GM21825 (cell line): ENCODE results near the gene CTBP2.
"Not testable (repeated sequence)": the region's sequence is repeated elsewhere in the genome, so short reads cannot be mapped to it uniquely, and the experiment has no call there.

Source experiments
- ATAC-seq: cut with Tn5 transposase; IDR thresholded peaks from one replicate; pipeline ENCODE4 v1.9.1; 2021; ENCODE audit warnings: mild to moderate bottlenecking, moderate library complexity; ENCODE audit not compliant: unreplicated experiment

The CTBP2 gene

GRCh38 chr10:125067764-125068163 lies 92.6 kb downstream of the CTBP2 start:
- ATAC-seq, result no peak

DNA sequence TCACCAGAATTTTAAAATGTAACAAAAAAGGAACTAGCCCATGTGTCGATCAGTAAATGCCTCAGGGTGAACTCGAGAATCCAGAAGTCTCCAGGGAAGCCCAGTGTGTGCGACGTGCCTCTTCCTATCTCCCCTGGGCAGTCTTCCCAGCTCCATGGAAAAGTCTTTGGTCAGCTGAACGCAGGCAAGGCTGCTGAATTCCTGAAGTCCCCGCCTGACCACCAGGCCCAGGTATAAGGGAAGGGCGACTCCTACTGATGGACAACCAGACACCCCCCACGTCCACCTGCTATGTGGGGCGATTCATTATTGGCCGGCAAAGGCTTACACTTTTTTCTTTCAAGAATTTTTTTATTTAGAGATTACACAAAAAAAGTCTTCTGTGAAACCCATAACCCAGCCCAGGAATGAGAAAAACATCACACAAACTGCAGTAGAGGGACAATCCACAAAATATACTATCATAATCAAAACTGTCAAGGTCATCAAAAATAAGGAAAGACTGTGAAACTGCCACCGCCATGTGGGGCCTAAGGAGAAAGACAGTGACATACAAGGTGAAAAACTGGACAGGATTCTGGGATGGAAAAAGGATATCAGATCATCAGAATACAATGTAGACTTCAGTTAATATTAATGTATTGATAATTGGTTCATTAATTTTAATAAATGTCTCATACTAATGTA lies 93.5 kb downstream of the CTBP2 start:
- no peak for ATAC-seq

DNA sequence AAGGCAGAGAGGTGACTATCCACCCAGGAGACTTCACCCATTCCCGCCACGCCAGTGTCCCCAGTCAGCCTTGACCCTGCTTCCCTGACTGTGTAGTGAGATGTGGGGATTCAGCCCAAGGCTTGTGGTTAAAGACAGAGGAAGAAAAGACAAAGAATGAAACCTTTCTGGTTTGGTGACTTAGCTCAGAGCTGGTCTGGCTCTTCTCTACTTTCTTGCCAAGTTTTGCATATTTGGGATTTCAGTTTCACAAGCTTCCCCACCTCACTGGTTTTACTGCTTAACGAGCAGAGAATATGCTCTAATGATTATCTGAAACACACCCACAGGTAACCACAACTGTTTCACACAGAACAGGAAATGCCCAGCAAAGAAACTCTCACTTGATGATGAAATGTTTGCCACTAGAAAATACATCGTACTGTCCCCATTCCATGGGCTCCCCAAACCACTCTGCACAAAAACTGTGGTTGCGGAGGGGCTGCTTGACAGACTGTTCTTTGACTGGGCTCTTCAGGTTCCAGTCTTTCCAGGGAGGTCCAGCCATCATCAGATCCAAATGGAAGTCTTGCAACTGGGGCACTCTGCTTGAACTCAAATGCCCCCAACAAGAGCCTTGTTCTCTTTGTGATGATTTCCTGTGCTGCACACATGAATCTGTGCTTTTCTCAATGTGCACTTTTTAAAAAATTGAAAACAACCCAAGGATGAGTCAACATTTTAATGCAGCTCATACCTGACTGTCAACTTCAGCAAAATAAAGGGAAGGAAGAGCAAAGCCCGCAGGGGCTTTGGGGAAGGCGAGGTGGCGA lies 95.5 kb downstream of the CTBP2 start:
- ATAC-seq, result peak; percentile 95

- no peak for ATAC-seq
Observed at GRCh38 chr10:125063256-125063925, 97.0 kb downstream of the CTBP2 start.

- ATAC-seq, result no peak
Observed at GRCh38 chr10:125062914-125063230, 97.5 kb downstream of the CTBP2 start.

DNA sequence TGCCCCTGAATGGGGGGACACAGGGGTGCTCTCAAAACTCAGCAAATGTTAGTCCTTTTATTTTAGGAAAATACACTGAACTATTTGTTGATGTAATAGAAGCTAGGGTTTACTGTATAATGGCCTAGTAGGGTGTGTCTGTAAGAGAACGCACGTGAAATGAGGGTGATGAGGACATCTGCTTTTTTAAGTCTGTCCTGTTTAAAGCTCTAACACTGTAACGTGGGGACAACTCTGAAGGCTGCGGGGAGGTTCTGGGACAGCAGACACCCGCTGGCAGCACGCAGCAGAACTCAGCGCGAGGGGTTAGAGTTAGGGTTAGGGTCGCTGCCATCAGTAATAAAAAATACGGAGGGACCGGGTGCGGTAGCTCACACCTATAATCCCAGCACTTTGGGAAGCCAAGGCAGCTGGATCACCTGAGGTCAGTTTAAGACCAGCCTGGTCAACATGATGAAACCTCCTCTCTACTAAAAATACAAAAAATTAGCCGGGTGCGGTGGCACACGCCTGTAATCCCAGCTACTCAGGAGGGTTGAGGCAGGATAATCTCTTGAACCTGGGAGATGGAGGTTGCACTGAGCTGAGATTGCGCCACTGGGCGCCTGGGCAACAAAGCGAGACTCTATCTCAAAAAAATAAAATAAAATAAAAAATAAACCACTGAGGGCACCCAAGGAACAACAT lies 98.0 kb downstream of the CTBP2 start:
- no peak for ATAC-seq

DNA sequence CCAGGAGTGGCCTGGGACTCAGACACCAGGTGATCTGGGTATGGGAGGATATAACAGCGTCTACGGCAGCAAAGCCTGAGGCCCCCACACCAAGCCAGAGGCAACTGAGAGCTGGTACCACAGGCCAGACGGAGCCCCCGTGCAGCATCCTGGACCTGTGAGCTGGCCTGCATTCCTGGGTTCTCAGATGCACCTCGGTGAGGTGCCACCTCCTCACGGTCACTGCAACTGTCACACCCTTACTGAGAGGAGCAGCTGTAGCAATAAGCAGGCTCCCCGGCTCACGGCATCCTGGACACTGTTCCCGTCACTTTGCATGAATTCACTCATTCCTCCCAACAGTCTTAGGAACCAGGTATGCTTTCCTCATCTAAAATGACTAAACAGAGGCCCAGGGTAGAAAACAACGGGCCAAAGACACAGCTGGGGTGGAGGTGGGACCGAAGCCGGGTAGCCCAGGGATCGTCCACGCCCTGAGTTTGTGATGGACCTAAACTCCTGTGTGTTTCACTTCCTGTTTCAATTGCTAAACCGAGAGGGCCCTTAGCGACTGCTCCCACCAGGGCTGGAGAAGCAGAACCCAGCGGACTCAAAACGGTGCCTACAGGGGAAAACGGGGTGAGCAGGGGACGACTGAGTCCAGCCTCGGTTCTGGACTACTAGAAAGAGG lies 98.7 kb downstream of the CTBP2 start:
- ATAC-seq, result no peak

DNA sequence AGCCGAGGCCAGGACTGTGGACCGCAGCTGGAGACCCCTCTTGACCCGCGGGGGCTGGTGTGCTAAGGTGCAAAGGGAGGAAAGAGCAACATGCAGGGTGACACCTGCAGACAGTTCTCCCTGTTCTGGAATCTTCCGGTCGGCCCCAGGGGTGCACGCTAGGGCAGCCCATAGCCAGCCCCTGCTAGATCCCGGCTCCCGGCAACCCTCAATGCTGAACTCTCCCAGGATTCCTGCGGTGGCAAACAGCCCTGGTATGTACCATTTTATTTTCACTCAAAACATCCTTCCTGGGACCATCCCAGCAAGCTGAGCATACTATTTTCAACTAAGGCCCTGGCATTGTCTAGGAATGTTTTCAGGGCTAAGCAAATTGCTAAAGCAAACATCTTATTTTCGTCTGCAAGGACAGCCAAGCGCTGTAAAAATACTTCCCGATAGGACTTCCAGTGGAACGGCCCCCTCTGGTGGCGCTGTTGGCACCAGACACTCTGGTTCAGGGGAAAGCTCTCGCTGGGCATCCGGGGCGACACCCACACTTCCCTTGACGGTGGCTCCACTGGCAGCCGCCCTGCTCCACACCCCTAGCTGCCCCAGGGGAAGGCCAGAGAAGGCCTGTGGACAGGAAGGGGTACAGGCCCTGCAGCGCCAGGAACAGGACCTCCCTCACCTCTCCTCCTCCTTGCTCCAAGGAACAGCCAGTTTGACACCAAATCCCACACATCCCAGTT lies 99.4 kb downstream of the CTBP2 start:
- ATAC-seq, result no peak

GRCh38 chr10:125060482-125060825 lies 99.9 kb downstream of the CTBP2 start:
- ATAC-seq, result no peak

DNA sequence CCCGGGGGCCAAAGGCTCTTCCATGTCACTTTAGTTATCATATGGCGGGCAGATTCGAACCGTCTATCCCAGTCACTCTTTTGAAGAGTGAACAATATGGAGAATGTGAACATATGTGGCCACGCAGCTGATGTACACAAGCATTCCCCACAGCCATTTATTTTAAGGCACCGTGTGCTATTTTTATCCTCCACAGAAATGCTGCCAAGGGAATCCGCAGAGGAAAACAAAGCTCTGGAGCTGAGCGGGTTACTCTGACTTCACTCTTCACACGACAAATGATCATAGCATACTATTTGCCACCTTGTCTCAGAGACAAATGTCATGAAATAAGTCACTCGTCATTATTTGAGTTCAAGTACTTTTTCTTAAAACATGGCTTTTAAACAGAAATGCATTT lies 100.3 kb downstream of the CTBP2 start:
- ATAC-seq, result no peak

- not testable (repeated sequence) for ATAC-seq
Observed at GRCh38 chr10:125059348-125059747, 101.0 kb downstream of the CTBP2 start.

DNA sequence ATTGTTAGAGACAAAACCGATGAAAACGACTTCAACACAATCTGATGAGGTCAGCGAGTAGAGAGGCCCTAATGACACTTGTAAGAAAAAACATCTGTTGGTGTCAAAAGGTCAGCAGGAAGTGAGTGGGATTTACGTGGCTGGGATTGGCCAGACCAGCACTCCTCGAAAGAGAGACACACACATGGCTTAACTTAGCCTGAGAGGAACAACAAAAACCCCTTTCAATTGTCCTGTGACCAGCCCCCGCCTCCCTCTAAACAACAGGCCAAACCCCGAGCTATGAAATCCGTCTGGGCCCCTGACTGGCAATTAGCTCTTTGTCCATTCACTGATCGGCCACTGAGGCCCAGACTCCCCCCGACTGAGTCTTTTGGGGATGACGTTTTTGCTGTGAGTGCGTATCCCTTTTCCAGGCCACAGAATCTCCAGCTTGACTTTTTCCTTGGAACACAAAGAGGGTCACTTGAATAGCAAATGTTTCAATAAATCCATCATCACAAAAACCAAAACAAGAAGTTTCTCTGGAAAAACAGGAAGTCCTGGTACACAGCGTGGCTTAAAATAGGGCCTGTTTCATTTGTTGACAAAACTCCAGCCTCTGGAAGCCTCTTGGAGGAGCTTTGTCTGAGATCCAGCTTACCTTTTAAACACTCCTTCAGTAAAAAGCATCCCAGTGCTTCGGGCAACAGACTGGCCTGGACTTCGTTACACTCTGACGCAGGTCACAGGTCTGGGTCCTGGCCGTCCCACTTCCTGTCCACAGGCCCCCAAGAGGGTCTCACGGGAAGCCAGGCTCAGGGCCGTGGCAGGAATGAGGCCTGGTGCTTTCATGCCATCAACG lies 103.0 kb downstream of the CTBP2 start:
- ATAC-seq, result no peak

DNA sequence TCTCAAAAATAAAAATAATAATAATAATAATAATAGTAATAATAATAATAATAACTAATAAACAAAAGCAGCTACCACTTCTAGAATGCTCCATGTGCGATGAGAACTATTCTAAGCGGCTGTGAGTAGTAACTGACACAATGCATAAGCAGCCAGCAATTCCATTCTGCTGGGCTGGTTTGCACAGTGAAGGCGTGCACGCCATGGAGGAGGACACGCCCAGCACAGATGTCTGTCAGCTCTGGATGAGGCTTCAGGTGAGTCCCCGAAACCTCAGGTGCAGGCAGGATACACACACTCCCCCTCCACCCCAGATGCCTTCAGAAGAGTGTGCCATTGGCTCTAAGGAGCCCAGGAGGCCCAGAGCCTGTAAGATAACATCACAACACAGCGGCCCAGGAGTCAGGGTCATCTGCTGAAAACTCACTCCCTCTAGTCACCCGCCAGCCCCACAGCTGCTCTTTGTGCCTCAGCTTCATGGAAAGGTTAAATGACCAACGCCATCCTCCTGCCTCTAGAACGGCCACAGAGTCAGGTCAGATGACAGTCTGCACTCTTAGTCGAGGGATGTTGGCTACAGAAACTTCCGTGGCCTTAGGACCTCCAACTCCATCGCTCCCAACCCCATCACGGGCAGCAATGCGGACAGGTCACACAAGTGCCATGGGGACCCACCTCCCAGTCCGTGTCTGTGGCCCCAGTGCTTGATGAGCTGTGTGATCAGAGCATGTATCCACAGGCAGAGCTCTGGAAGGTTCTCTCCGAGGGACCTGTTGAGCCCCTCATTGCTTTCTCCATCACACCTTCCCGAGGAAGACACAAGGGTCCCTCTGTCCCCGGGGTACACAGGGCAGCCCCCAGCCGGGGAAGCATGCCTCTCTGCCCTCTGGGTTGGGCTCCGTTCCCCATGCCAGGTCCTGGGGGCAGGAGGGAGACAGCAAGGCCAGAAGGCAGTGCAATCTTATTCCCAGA lies 103.9 kb downstream of the CTBP2 start:
- ATAC-seq, result no peak

DNA sequence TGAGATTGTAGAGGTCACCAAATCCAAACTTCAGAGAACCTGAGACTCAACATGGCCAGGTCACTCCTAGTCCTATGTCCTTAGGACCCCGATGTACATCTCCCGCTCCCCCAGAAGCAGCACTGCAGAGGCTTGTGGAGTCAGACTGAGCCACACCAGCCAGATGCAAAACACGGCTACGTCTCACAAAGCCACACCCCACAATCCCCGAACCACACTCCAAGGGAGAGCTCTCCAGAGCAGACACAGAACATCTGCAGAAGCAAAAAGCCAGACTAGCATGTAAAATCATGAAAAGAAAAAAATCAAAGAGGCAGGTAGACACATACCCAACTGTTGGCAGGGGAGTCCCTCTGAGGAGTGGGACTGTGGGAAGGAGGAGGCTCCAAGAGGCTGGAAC lies 104.9 kb downstream of the CTBP2 start:
- no peak for ATAC-seq

- ATAC-seq, result no peak
Observed at GRCh38 chr10:125054669-125055268, 105.6 kb downstream of the CTBP2 start.

DNA sequence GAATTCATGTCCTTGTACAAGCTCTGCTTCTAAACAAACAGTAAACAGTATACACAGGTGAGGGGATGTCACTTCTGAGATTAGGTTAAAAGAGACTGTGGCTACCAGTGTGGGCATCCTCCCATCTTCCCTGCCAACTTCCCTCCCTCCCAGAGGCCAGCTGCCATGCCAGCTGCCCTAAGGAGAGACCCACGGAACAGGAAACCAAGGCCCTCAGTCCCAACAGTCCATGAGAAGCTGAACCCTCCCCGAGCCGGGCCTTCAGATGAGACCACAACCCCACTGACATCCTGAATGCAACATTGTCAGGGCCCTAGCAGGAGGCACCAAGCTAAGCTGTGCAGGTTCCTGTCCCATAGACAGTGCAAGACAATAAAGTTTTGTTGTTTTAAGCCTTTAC lies 106.1 kb downstream of the CTBP2 start:
- no peak for ATAC-seq

DNA sequence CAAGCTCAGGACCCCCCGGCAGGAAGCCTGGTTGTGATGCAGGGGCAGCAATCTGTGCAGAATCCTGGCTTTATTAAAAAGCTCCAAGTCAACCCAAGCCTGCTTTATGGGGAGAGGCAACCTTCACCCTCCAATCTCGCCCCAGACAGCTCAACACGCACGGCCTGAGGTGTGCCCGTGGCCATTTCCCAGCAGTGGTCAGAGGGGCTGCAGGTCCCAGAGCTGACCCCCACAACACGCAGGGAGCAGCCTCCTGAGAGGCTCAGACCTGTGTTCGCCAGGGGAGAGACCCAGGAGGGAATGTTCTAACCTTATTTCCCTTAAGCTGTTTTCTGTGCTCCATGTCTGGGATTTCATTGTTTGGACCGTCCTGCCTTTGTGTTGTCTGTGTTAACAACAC lies 108.2 kb downstream of the CTBP2 start:
- ATAC-seq, result no peak

- ATAC-seq, result no peak
Observed at GRCh38 chr10:125050383-125050782, 110.0 kb downstream of the CTBP2 start.
